GM19397 (cell line): ENCODE results near the gene FDXR.

Experiments used
- ATAC-seq: cut with Tn5 transposase; IDR thresholded peaks from one replicate; pipeline ENCODE4 v1.9.1; 2021; ENCODE audit warnings: mild to moderate bottlenecking, moderate library complexity; ENCODE audit not compliant: unreplicated experiment

The FDXR gene

DNA sequence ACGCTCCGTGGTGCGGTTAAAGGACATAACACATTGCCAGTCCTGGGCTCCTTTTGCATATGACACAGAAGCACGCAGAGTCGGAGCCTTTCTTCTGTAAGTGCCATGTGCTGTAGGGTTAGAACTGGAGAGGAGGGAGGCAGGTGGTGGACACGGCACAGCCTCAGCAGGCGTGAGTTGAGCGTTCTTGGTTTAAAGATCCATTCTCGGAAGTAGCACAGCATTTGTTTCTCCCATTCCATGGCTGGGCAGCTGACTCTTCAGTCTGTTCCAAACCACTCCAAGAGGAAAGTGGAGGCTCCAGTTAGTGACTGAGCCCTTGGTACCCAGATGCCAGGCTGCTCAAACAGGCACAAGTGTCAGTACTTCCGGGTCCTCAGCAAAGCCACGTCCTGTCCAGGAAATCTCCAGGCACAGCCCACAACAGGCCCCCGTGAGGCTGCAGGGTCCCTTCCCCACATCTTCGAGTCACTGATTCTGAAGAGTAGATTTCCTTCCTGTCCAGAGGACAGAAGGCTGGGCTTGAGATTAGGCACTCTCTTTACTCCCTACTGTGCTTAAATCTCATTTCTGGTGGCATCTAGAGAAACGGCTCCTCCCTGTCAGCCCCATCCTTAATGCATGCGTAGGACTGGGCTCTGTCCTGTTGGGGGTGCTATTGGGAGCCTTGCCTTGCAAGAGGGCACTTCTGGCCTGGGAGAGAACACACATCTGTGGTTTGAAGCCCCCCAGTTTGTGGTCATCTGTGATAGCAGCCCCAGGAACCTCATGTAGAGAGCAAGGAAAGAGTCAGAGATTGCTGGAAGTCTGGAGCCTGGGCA, 57.0 kb downstream of the FDXR start:
- ATAC-seq: no peak

DNA sequence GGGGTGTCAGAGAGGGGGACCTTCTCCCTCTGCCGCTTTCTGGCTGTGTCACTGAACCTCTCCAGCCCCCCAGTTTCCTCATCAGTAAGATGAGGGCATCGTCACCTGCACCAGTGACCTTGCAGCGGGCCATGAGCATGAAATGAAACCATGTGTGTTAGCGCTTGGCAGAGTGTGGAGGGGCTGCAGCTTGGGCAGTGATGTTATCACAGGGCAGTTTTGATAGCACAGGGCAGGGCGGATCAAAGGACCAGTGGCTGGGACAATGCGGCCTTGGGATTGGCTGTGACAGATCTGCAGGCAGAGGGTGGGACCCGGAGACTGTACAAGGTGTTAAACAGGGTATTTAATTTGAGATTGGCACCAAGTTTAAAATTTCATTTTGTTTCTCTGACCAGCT, 57.7 kb downstream of the FDXR start:
- ATAC-seq: no peak

DNA sequence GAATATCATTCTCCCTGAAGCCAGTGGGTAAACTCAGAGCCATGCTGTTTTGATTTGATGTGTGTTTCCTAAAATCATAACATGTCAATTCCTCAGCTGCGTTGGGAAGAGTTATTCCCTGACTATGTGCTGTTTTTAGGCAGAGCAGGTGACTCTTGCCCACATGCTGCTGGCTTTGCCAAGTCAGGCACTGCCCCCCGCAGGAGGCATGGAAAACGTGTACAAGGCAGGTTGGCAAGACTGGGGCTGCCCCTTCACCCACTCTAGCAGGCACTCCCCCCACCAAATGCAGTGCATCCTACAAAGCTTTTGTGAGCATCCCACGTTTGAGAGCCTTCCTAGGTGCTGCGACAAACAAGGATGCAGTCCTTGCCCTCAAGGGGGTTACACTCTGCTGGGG, 58.3 kb downstream of the FDXR start:
- no peak for ATAC-seq
